GM12878 (cell line): ENCODE data around the gene ITPR3. TPM values are rescaled to one million over a fixed set of nuclear protein-coding genes. Genes with fewer than 3 reads are reported as not detected.

Experiments
- ATAC-seq: fragments of 200-7000 bp; cut with Tn5 transposase; 3 replicates; pipeline ENCODE4 v1.9.1; 2020; ENCODE audit warnings: mild to moderate bottlenecking, moderate library complexity
- BruUV-seq: library from RNA; stranded (reverse); fragments of 400-500 nt; replicated peaks from 2 replicates; lab custom pipeline; 2021; lab: Mats Ljungman, UMichigan
- CTCF ChIA-PET: fragments of 300-600 bp; sonication (Branson Sonifier 250); formaldehyde crosslinking; extraction: SDS; loops from one replicate; lab custom pipeline; 2021; ENCODE audit warnings: inconsistent platforms; lab: Yijun Ruan, JAX
- POLR2A ChIA-PET: fragments of 350-600 bp; formaldehyde crosslinking; extraction: SDS; loops from one replicate; lab custom pipeline; 2021; ENCODE audit warnings: inconsistent platforms; lab: Charles Lee
- RAD21 ChIA-PET: fragments of 300-600 bp; sonication (Branson Sonifier 250); formaldehyde crosslinking; loops from one replicate; lab custom pipeline; 2023; ENCODE audit warnings: antibody characterized with exemption; ENCODE audit not compliant: unreplicated experiment; lab: Charles Lee
- SMC1A ChIA-PET: fragments of 300-600 bp; sonication (Branson Sonifier 250); formaldehyde crosslinking; loops from one replicate; lab custom pipeline; 2023; ENCODE audit not compliant: unreplicated experiment, uncharacterized antibody; lab: Charles Lee
- DNase-seq: peaks from one replicate; pipeline ENCODE4 v3.0.0-alpha.2; 2011; ENCODE audit warnings: low read depth, low spot score
- FAIRE-seq: peaks from 3 replicates; lab custom pipeline; 2011; peaks lifted over from hg19 to GRCh38; lab: Jason Lieb, UNC
- H2AFZ ChIP-seq: 2 replicates; pipeline ENCODE4 v1.6.0; 2011; ENCODE audit warnings: low read depth, low read length, control low read depth; ENCODE audit not compliant: control insufficient read depth
- H3K27ac ChIP-seq: 2 replicates; pipeline ENCODE4 v1.5.1; 2011; ENCODE audit warnings: control low read depth; ENCODE audit not compliant: control insufficient read depth, insufficient read depth
- H3K27me3 ChIP-seq, 2 experiments: replicated peaks in 1 of 2; 2 replicates each; pipeline versions ENCODE4 v1.6.0 to v1.6.1; 2011; ENCODE audit warnings: low read length in 1 of 2; ENCODE audit not compliant: control insufficient read depth in 2 of 2, insufficient read depth in 2 of 2
- H3K36me3 ChIP-seq, 2 experiments: 2 replicates each; pipeline ENCODE4 v1.5.1; 2011; ENCODE audit warnings: low read length in 1 of 2; ENCODE audit not compliant: control insufficient read depth in 2 of 2, insufficient read depth in 2 of 2
- H3K4me1 ChIP-seq: 2 replicates; pipeline ENCODE4 v1.6.1; 2011; ENCODE audit warnings: mild to moderate bottlenecking, low read length, moderate library complexity, mixed read lengths; ENCODE audit not compliant: control insufficient read depth, insufficient read depth
- H3K4me2 ChIP-seq: 2 replicates; pipeline ENCODE4 v1.6.0; 2011; ENCODE audit warnings: control low read depth; ENCODE audit not compliant: control insufficient read depth, insufficient read depth
- H3K4me3 ChIP-seq: fragments of 200-600 bp; sonication (generic); 2 replicates; pipeline ENCODE4 v1.5.1; 2016
- H3K79me2 ChIP-seq: 2 replicates; pipeline ENCODE4 v1.6.0; 2011; ENCODE audit warnings: low read length; ENCODE audit not compliant: control insufficient read depth, insufficient read depth
- H3K9ac ChIP-seq: 2 replicates; pipeline ENCODE4 v1.8.0; 2011; ENCODE audit warnings: low read length, control low read depth, mixed read lengths; ENCODE audit not compliant: control insufficient read depth, insufficient read depth
- H3K9me3 ChIP-seq: replicated peaks from 3 replicates; pipeline ENCODE4 v1.5.1; 2011; ENCODE audit warnings: mild to moderate bottlenecking, low read length; ENCODE audit not compliant: control insufficient read depth, insufficient read depth
- H4K20me1 ChIP-seq: 2 replicates; pipeline ENCODE4 v1.6.0; 2011; ENCODE audit not compliant: control insufficient read depth, insufficient read depth
- FOS ChIP-seq: IDR thresholded peaks from 3 replicates; pipeline ENCODE4 v1.6.1; 2011; ENCODE audit warnings: borderline replicate concordance; ENCODE audit not compliant: insufficient read length; ENCODE audit errors: extremely low read depth
- HCFC1 ChIP-seq: fragments of 150-350 bp; IDR thresholded peaks from 2 replicates; pipeline ENCODE4 v1.6.1; 2014; ENCODE audit warnings: low read length
- POLR2AphosphoS2 ChIP-seq: IDR thresholded peaks from 2 replicates; pipeline ENCODE4 v1.6.1; 2011; ENCODE audit warnings: low read depth, mild to moderate bottlenecking, low read length, improper control_type of control experiment, moderate library complexity
- SMC3 ChIP-seq: IDR thresholded peaks from 2 replicates; pipeline ENCODE4 v1.6.1; 2011; ENCODE audit warnings: low read length, improper control_type of control experiment, borderline replicate concordance
- WRNIP1 ChIP-seq: IDR thresholded peaks from 2 replicates; pipeline ENCODE4 v1.6.1; 2011; ENCODE audit warnings: low read depth, low read length, improper control_type of control experiment, borderline replicate concordance
- ZBED1 ChIP-seq: IDR thresholded peaks from 2 replicates; pipeline ENCODE4 v1.6.1; 2016; ENCODE audit warnings: borderline replicate concordance
- ZSCAN29 ChIP-seq: fragments of 450-650 bp; IDR thresholded peaks from 2 replicates; pipeline ENCODE4 v1.6.1; 2017; ENCODE audit warnings: mild to moderate bottlenecking, moderate library complexity
- WGBS: methylation state at CpG from one replicate; pipeline ENCODE4 v1.1.6; 2016; ENCODE audit warnings: low lambda C conversion rate; ENCODE audit not compliant: insufficient replicate concordance, insufficient coverage; ENCODE audit errors: missing lambda C conversion rate; 5-methylcytosine and 5-hydroxymethylcytosine counted together
- in situ Hi-C: fragments of 300-500 bp; cut with MboI; formaldehyde crosslinking; loops from 9 replicates; pipeline ENCODE4 v1.14.3; 2018; ENCODE audit warnings: mixed read lengths
- intact Hi-C: fragments of 100-400 bp; cut with micrococcal nuclease; formaldehyde crosslinking; loops from one replicate; pipeline ENCODE4 v1.14.2; 2022; ENCODE audit not compliant: unreplicated experiment
- polyA plus RNA-seq, 11 experiments: library from polyadenylated mRNA; depleted of rRNA in 4 of 11; unstranded in 6 of 11; stranded (reverse) in 5 of 11; fragments of >200 nt; fragmentation: Nextera tagmentation in 4 of 11; fragmentation: Illumina TruSeq in 1 of 11; extraction: Ambion mirVana in 4 of 11; extraction: Trizol in 1 of 11; gene quantifications; 1 replicate in 1 of 11; 2 replicates in 10 of 11; pipeline versions ENCODE4 v1.2.1 to v1.2.3, GENCODE V29; 2011 to 2016; ENCODE audit warnings: inconsistent platforms in 2 of 11, missing spikeins in 2 of 11, low read depth in 1 of 11
- total RNA-seq, 4 experiments: library from RNA; depleted of rRNA in 3 of 4; stranded (reverse); fragments of >200 nt in 3 of 4; fragmentation: Illumina TruSeq in 1 of 4; extraction: Trizol in 1 of 4; gene quantifications; 2 replicates each; pipeline versions ENCODE4 v1.2.1 to v1.2.3, GENCODE V29; 2013 to 2021
- TF ChIP-seq, protein P1 (sequence below): IDR thresholded peaks from 2 replicates; pipeline ENCODE4 v1.6.1; 2011; ENCODE audit warnings: low read depth, low read length, improper control_type of control experiment, borderline replicate concordance
- TF ChIP-seq, protein P2 (sequence below): fragments of 450-650 bp; IDR thresholded peaks from 2 replicates; pipeline ENCODE4 v1.6.1; 2017; ENCODE audit warnings: antibody characterized with exemption, mild to moderate bottlenecking, moderate library complexity

ITPR3 gene
- total and polyA plus RNA-seq, 10 of the 15 experiments (the other 5 are each of a cell fraction or from before 2014, with no cell fraction given) = 0.32 to 34.0 (median 11.9) TPM

DNA sequence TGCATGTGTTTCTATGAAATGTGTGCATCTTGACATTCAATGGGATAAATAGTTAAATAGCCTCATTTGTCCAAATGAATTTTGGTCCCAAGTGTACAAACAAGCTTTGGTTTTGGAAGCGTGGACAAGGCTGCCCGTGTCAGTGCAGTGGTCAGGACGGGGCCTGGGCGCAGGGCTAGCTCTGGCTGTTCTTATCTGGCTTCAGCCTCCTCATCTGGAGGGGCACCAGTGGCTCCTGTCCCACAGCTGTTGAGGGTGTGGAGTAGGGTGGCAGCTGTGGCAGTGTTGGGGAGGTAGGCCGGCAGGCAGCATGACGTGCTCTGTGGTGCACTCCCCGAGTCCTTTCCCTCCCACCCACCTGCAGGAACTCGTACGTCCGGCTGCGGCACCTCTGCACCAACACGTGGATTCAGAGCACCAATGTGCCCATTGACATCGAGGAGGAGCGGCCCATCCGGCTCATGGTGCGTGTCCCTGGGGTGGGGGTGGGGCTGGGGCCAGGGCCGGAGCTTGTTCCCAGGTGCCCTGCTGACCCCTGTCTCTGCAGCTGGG, 43.5 kb downstream of the ITPR3 start (continued):
- no peak for TF ChIP-seq WRNIP1
- TF ChIP-seq, protein P1, sequence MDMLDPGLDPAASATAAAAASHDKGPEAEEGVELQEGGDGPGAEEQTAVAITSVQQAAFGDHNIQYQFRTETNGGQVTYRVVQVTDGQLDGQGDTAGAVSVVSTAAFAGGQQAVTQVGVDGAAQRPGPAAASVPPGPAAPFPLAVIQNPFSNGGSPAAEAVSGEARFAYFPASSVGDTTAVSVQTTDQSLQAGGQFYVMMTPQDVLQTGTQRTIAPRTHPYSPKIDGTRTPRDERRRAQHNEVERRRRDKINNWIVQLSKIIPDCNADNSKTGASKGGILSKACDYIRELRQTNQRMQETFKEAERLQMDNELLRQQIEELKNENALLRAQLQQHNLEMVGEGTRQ = no peak

DNA sequence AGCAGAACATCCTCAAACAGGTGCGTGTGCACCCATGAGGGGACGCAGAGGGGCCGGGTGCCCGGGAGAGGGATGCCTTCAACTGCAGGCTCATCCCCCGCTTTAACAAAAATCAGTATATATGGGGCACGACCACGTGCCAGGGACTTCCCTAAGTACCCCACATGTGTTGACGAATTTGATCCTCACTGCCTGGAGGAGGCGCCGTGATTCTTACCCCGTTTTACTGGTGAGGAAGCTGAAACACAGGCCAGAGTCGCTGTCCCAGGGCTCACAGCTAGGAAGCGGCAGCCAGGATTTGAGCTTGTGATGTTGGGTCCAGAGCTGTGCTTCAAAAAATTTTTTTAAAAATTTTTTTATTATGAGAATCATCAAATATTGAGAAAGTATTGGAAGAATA, 44.8 kb downstream of the ITPR3 start:
- no peak for DNase-seq
- H4K20me1 ChIP-seq = no peaks in the 10 kb centered on the region
- intact Hi-C loops (no loop called here), in situ Hi-C loops (no loop called here)
- ATAC-seq = no peak
- ChIA-PET CTCF (interaction anchor here (0.7 to 1.5 kb wide), 2 partner anchors 34 to 76 kb away, joined by 4 to 5 read pairs; no protein-coding TSS in a partner anchor), SMC1A (interaction anchor here (0.9 kb wide), 1 partner anchor 45 kb away, joined by 3 read pairs; the partner anchor contains the start of gene UQCC2), POLR2A (interaction anchor here (0.7 kb wide), 1 partner anchor 45 kb away, joined by 4 read pairs; the partner anchor contains the start of gene ITPR3)
- H3K27ac ChIP-seq = no peak overlapping the region
- FAIRE-seq = no peak
- no peak for TF ChIP-seq ZSCAN29
- TF ChIP-seq, all 136 proteins: peak for 0
- Histone ChIP-seq H3K9me3 (no peaks in the 10 kb centered on the region), H3K4me3 (no peak overlapping the region), H3K27me3 (no peaks in the 10 kb centered on the region), H2AFZ (no peak overlapping the region), H3K79me2 (no peaks in the 10 kb centered on the region), H3K36me3 (peaks cover 20 to 34% of the 10 kb centered on the region in 2 experiments), H3K9ac (no peak overlapping the region), H3K4me1 (no peaks in the 10 kb centered on the region), H3K4me2 (no peak overlapping the region)
- RAD21 ChIA-PET = no interaction called here
- 85% methylated on average over 13 of the region's 13 CpGs for WGBS
- no TSS peak for BruUV-seq

DNA sequence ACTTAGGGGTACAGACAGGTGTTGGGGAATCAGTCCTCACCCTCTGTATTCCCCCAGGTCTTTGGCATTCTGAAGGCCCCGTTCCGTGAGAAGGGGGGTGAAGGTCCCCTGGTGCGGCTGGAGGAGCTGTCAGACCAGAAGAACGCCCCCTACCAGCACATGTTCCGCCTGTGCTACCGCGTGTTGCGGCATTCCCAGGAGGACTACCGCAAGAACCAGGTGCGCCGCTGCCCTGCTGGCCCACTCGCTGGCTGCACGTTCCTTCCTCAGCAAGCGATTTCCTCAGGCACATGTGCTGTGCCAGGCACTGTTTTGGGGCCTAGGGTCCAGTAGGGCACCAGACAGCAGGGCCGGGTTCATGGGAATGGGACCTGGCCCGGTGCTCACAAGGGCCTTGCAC, 46.0 kb downstream of the ITPR3 start:
- DNase-seq (no peak), ATAC-seq (no peak), FAIRE-seq (no peak)
- Histone ChIP-seq H3K27ac (no peak overlapping the region), H3K4me1 (no peaks in the 10 kb centered on the region), H3K36me3 (peaks cover 20 to 35% of the 10 kb centered on the region in 2 experiments), H4K20me1 (no peaks in the 10 kb centered on the region), H3K79me2 (no peaks in the 10 kb centered on the region), H3K4me2 (no peak overlapping the region), H2AFZ (no peak overlapping the region), H3K9me3 (no peaks in the 10 kb centered on the region), H3K27me3 (no peaks in the 10 kb centered on the region), H3K4me3 (no peak overlapping the region), H3K9ac (no peak overlapping the region)
- SMC1A ChIA-PET = no interaction called here
- BruUV-seq = no TSS peak
- POLR2A ChIA-PET = interaction anchor here (0.7 kb wide), 1 partner anchor 1612 kb away, joined by 3 read pairs; no protein-coding TSS in a partner anchor
- intact Hi-C loops (no loop called here), in situ Hi-C loops (no loop called here)
- WGBS = 96% methylated on average over 16 of the region's 16 CpGs
- CTCF ChIA-PET = interaction anchor here (1.5 kb wide), 1 partner anchor 77 kb away, joined by 5 read pairs; no protein-coding TSS in a partner anchor
- RAD21 ChIA-PET = no interaction called here
- TF ChIP-seq, protein P2, sequence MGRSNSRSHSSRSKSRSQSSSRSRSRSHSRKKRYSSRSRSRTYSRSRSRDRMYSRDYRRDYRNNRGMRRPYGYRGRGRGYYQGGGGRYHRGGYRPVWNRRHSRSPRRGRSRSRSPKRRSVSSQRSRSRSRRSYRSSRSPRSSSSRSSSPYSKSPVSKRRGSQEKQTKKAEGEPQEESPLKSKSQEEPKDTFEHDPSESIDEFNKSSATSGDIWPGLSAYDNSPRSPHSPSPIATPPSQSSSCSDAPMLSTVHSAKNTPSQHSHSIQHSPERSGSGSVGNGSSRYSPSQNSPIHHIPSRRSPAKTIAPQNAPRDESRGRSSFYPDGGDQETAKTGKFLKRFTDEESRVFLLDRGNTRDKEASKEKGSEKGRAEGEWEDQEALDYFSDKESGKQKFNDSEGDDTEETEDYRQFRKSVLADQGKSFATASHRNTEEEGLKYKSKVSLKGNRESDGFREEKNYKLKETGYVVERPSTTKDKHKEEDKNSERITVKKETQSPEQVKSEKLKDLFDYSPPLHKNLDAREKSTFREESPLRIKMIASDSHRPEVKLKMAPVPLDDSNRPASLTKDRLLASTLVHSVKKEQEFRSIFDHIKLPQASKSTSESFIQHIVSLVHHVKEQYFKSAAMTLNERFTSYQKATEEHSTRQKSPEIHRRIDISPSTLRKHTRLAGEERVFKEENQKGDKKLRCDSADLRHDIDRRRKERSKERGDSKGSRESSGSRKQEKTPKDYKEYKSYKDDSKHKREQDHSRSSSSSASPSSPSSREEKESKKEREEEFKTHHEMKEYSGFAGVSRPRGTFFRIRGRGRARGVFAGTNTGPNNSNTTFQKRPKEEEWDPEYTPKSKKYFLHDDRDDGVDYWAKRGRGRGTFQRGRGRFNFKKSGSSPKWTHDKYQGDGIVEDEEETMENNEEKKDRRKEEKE = no peak
- TF ChIP-seq ZBED1 = no peak
- TF ChIP-seq FOS = no peak
- TF ChIP-seq SMC3 = no peak
- no peak for TF ChIP-seq HCFC1
- no peak for TF ChIP-seq POLR2AphosphoS2
